MCF 10A (cell line): ENCODE measurements around the gene USP28. TPM values are rescaled to one million over a fixed set of nuclear protein-coding genes. Genes with fewer than 3 reads are reported as not detected.
"Not testable (repeated sequence)": the region's sequence is repeated elsewhere in the genome, so short reads cannot be mapped to it uniquely, and the experiment has no call there.

Experiments used
- Bru-seq: library from RNA; stranded (reverse); fragments of 400-500 nt; gene quantifications from one replicate; lab custom pipeline; 2021; lab: Mats Ljungman, UMichigan
- BruChase-seq, 2 experiments: library from RNA; stranded (reverse); fragments of 400-500 nt; gene quantifications; one replicate each; lab custom pipeline; 2021; lab: Mats Ljungman, UMichigan
- BruUV-seq: library from RNA; stranded (reverse); fragments of 400-500 nt; replicated peaks from 2 replicates; lab custom pipeline; 2021; lab: Mats Ljungman, UMichigan
- CTCF ChIA-PET: fragments of 300-600 bp; sonication (Branson Sonifier 250); formaldehyde crosslinking; extraction: SDS; loops from one replicate; lab custom pipeline; 2021; ENCODE audit warnings: antibody characterized with exemption, inconsistent platforms; lab: Yijun Ruan, JAX
- POLR2A ChIA-PET: fragments of 300-600, 350-650 bp; sonication (Branson Sonifier 250); formaldehyde crosslinking; extraction: SDS; loops from one replicate; lab custom pipeline; 2020; ENCODE audit warnings: antibody characterized with exemption, inconsistent platforms; lab: Yijun Ruan, JAX
- DNase-seq: peaks from one replicate; pipeline ENCODE4 v3.0.0-alpha.2; 2018; ENCODE audit not compliant: unreplicated experiment
- H3K27ac Mint-ChIP-seq: one replicate; pipeline ENCODE4 v1.8.0; 2022; ENCODE audit warnings: mild to moderate bottlenecking, low read depth, mixed read lengths; ENCODE audit not compliant: unreplicated experiment
- H3K27me3 Mint-ChIP-seq: one replicate; pipeline ENCODE4 v1.8.0; 2022; ENCODE audit warnings: mixed read lengths; ENCODE audit not compliant: insufficient read depth, unreplicated experiment
- H3K36me3 Mint-ChIP-seq: one replicate; pipeline ENCODE4 v1.8.0; 2022; ENCODE audit warnings: mild to moderate bottlenecking, moderate library complexity, mixed read lengths; ENCODE audit not compliant: insufficient read depth, unreplicated experiment
- H3K4me1 Mint-ChIP-seq: one replicate; pipeline ENCODE4 v1.8.0; 2022; ENCODE audit warnings: mixed read lengths; ENCODE audit not compliant: insufficient read depth, unreplicated experiment
- H3K4me3 Mint-ChIP-seq: one replicate; pipeline ENCODE4 v1.8.0; 2022; ENCODE audit warnings: mild to moderate bottlenecking, moderate library complexity, mixed read lengths; ENCODE audit not compliant: unreplicated experiment
- H3K9me3 Mint-ChIP-seq: one replicate; pipeline ENCODE4 v1.8.0; 2022; ENCODE audit warnings: mixed read lengths; ENCODE audit not compliant: unreplicated experiment
- CTCF ChIP-seq: fragments of 200-600 bp; IDR thresholded peaks from one replicate; pipeline ENCODE4 v1.8.0; 2022; ENCODE audit warnings: antibody characterized with exemption, mild to moderate bottlenecking; ENCODE audit not compliant: unreplicated experiment
- intact Hi-C: fragments of 100-400 bp; cut with micrococcal nuclease; formaldehyde crosslinking; loops from 2 replicates; pipeline ENCODE4 v1.14.1; 2022
- long read RNA-seq: library from polyadenylated mRNA; stranded (forward); transcript quantifications from one replicate; pipeline ENCODE4 v2.0.0, GENCODE V29; 2022
- total RNA-seq: library from RNA; stranded (reverse); gene quantifications from 2 replicates; pipeline ENCODE4 v1.2.3, GENCODE V29; 2022

Gene USP28
- total RNA-seq (15.8 and 17.2 TPM in 2 replicates), Bru-seq, nascent RNA (percentile 55 among the genes with signal in this experiment), BruChase-seq, experiment 1, labeled RNA remaining after a 6-hour chase (percentile 61 among the genes with signal in this experiment), BruChase-seq, experiment 2, labeled RNA remaining after a 2-hour chase (percentile 58 among the genes with signal in this experiment)
- long read RNA-seq, partial matches to known transcripts: 0 of 34 reads
- long read RNA-seq, other reads (novel, unspliced or antisense): 30 of 34 reads

- no TSS peak for BruUV-seq
- Mint-ChIP-seq H3K27me3 (no peaks in the 10 kb centered on the region), H3K4me3 (peak within 1 kb of the TSS; percentile 80), H3K4me1 (peaks cover 20% of the 10 kb centered on the region), H3K27ac (peak within 1 kb of the TSS; percentile 92), H3K9me3 (no peaks in the 10 kb centered on the region), H3K36me3 (peaks cover 11% of the 10 kb centered on the region)
- DNase-seq: peak; percentile 94
- CTCF ChIA-PET: interaction anchor here (0.6 to 1.2 kb wide), 3 partner anchors 17 to 1336 kb away, joined by 3 to 8 read pairs (median 3); no protein-coding TSS in a partner anchor
- TF ChIP-seq CTCF: no peak
- intact Hi-C loops: no loop called here
- POLR2A ChIA-PET: interaction anchor here (0.7 to 3.8 kb wide), 6 partner anchors 9 to 304 kb away, joined by 3 to 16 read pairs (median 6); no protein-coding TSS in a partner anchor
These were observed at the start of gene USP28 for GRCh38 chr11:113875234-113876073. Gene USP28, minus strand, starts transcription at chr11:113875572. Its CDS starts 71 bp downstream, at chr11:113875501.

GRCh38 chr11:113923572-113923971 lies 48.2 kb upstream of the USP28 start:
- TF ChIP-seq CTCF: no peak
- Mint-ChIP-seq H3K4me1 (peaks cover 12% of the 10 kb centered on the region), H3K9me3 (no peaks in the 10 kb centered on the region), H3K36me3 (no peaks in the 10 kb centered on the region), H3K27ac (no peak overlapping the region), H3K27me3 (peaks cover 15% of the 10 kb centered on the region), H3K4me3 (no peak overlapping the region)
- ChIA-PET CTCF (interaction anchor here (0.6 kb wide), 1 partner anchor 128 kb away, joined by 3 read pairs; no protein-coding TSS in a partner anchor), POLR2A (no interaction called here)
- DNase-seq: no peak
- intact Hi-C loops: no loop called here
- no TSS peak for BruUV-seq

- DNase-seq, BruUV-seq, H3K36me3 Mint-ChIP-seq, intact Hi-C loops, H3K9me3 Mint-ChIP-seq, POLR2A ChIA-PET, H3K4me1 Mint-ChIP-seq, H3K4me3 Mint-ChIP-seq, H3K27ac Mint-ChIP-seq: not testable (repeated sequence)
- peaks cover 57% of the 10 kb centered on the region for H3K27me3 Mint-ChIP-seq
- CTCF ChIA-PET: interaction anchor here (1.4 kb wide), 1 partner anchor 15 kb away, joined by 10 read pairs; no protein-coding TSS in a partner anchor
These were observed 36.1 kb upstream of the USP28 start for GRCh38 chr11:113911491-113911890.

- no peaks in the 10 kb centered on the region for H3K9me3 Mint-ChIP-seq
- no peak for TF ChIP-seq CTCF
- ChIA-PET POLR2A (interaction anchor here (1.2 kb wide), 1 partner anchor 253 kb away, joined by 4 read pairs; no protein-coding TSS in a partner anchor), CTCF (interaction anchor here (0.7 to 6.2 kb wide), 2 partner anchors 11 to 112 kb away, joined by 3 to 53 read pairs; no protein-coding TSS in a partner anchor)
- H3K4me1 Mint-ChIP-seq: no peaks in the 10 kb centered on the region
- H3K4me3 Mint-ChIP-seq: no peak overlapping the region
- BruUV-seq: no TSS peak
- no peak for DNase-seq
- H3K36me3 Mint-ChIP-seq: no peaks in the 10 kb centered on the region
- H3K27me3 Mint-ChIP-seq: peaks cover 58% of the 10 kb centered on the region
- intact Hi-C loops: no loop called here
- H3K27ac Mint-ChIP-seq: no peak overlapping the region
These were observed 32.7 kb upstream of the USP28 start for GRCh38 chr11:113908098-113908497.
